Measurements from ENCODE around the gene TMPRSS11E. TPM values are rescaled to one million over a fixed set of nuclear protein-coding genes. Genes with fewer than 3 reads are reported as not detected.

Gene TMPRSS11E
- total RNA-seq, 6 donors from 2014 or later, result not detected

DNA sequence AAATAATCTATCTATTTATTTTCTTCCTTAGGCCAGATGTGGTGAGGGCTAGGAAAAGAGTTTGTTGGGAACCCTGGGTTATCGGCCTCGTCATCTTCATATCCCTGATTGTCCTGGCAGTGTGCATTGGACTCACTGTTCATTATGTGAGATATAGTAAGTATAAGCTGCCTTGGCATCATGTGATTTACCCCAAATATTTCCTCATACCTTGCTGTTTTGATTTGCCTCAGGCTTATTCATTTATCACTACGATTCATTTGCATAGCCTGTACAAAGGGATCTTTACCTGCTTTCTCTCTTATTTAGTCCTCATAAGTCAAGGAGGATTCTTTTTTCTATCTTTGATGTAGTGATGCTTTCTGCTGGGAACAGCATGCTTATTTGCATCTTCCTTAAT is 14.5 kb downstream of the TMPRSS11E start:
- no peak for DNase-seq
- Histone ChIP-seq H3K4me3 (no peak overlapping the region), H3K9me3 (no peaks in the 10 kb centered on the region), H3K4me1 (no peaks in the 10 kb centered on the region), H3K36me3 (no peaks in the 10 kb centered on the region), H3K27ac (no peak overlapping the region), H3K27me3 (no peaks in the 10 kb centered on the region)
- ATAC-seq (ENCODE audit: low FRiP score in 2 of 2), result no peak
- TF ChIP-seq EP300 (IDR thresholded peaks at IDR 0.05), result no peak
- no peak for TF ChIP-seq POLR2A (IDR thresholded peaks at IDR 0.05)
- TF ChIP-seq CTCF (IDR thresholded peaks at IDR 0.05), result no peak
- TF ChIP-seq POLR2AphosphoS5 (IDR thresholded peaks at IDR 0.05), result no peak
- WGBS, 2 donors, result 88 to 92% methylated on average over 3 of the region's 3 CpGs

- no peak overlapping the region for H3K27ac ChIP-seq
- TF ChIP-seq POLR2AphosphoS5 (IDR thresholded peaks at IDR 0.05), result no peak
- no peak for TF ChIP-seq EP300 (IDR thresholded peaks at IDR 0.05)
- TF ChIP-seq CTCF (IDR thresholded peaks at IDR 0.05), result no peak
- TF ChIP-seq POLR2A (IDR thresholded peaks at IDR 0.05), result no peak
- WGBS, 2 donors, result 86 to 96% methylated on average over 2 of the region's 2 CpGs
Observed at GRCh38 chr4:68462691-68463090, 15.4 kb downstream of the TMPRSS11E start.

GRCh38 chr4:68463796-68464195 is 16.5 kb downstream of the TMPRSS11E start:
- no peaks in the 10 kb centered on the region for H3K9me3 ChIP-seq
- 49 to 67% methylated on average over 2 of the region's 2 CpGs for WGBS, 2 donors
- DNase-seq (no peak), ATAC-seq (ENCODE audit: low FRiP score in 2 of 2) (no peak)
- no peaks in the 10 kb centered on the region for H3K36me3 ChIP-seq
- no peak overlapping the region for H3K4me3 ChIP-seq
- no peak overlapping the region for H3K27ac ChIP-seq
- H3K27me3 ChIP-seq, result no peaks in the 10 kb centered on the region
- H3K4me1 ChIP-seq, result no peaks in the 10 kb centered on the region
- no peak for TF ChIP-seq POLR2A (IDR thresholded peaks at IDR 0.05)
- TF ChIP-seq POLR2AphosphoS5 (IDR thresholded peaks at IDR 0.05), result no peak
- no peak for TF ChIP-seq CTCF (IDR thresholded peaks at IDR 0.05)
- no peak for TF ChIP-seq EP300 (IDR thresholded peaks at IDR 0.05)

More at GRCh38 chr4:68462691-68463090, 15.4 kb downstream of the TMPRSS11E start:
- Histone ChIP-seq H3K4me3 (no peak overlapping the region), H3K4me1 (no peaks in the 10 kb centered on the region), H3K36me3 (no peaks in the 10 kb centered on the region), H3K9me3 (no peaks in the 10 kb centered on the region), H3K27me3 (no peaks in the 10 kb centered on the region)
- no peak for DNase-seq
- ATAC-seq (ENCODE audit: low FRiP score in 2 of 2), result no peak

GRCh38 chr4:68465058-68465457 is 17.8 kb downstream of the TMPRSS11E start:
- Histone ChIP-seq H3K36me3 (no peaks in the 10 kb centered on the region), H3K9me3 (no peaks in the 10 kb centered on the region), H3K27ac (no peak overlapping the region), H3K27me3 (no peaks in the 10 kb centered on the region), H3K4me1 (no peaks in the 10 kb centered on the region), H3K4me3 (no peak overlapping the region)
- WGBS, 2 donors, result 81 to 93% methylated on average over 1 of the region's 1 CpG
- DNase-seq (no peak), ATAC-seq (ENCODE audit: low FRiP score in 2 of 2) (no peak)
- TF ChIP-seq CTCF (IDR thresholded peaks at IDR 0.05), result no peak
- TF ChIP-seq POLR2A (IDR thresholded peaks at IDR 0.05), result no peak
- TF ChIP-seq EP300 (IDR thresholded peaks at IDR 0.05), result no peak
- no peak for TF ChIP-seq POLR2AphosphoS5 (IDR thresholded peaks at IDR 0.05)

DNA sequence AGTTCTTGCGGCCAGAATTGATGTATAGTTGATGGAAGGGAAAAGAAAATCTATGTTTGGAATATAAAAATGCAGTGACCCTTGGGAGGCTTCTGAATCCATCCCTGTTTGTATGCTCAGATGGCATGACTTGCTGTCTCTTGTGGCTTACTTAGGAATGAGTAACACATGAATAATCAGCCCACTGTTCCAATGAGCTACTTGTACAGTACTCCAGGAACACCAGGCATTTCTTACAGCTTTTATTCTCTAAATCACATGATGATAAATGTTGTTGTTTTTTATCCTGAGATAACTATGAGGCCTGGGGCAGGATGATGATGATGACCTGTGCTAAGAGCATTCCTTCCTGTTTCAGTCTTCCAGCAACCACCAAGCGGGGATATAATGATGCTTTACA is 18.9 kb downstream of the TMPRSS11E start:
- Histone ChIP-seq H3K4me1 (no peaks in the 10 kb centered on the region), H3K27me3 (no peaks in the 10 kb centered on the region), H3K36me3 (no peaks in the 10 kb centered on the region), H3K4me3 (no peak overlapping the region), H3K27ac (no peak overlapping the region), H3K9me3 (no peaks in the 10 kb centered on the region)
- WGBS, 2 donors, result 88 to 91% methylated on average over 2 of the region's 2 CpGs
- no peak for TF ChIP-seq EP300 (IDR thresholded peaks at IDR 0.05)
- TF ChIP-seq POLR2AphosphoS5 (IDR thresholded peaks at IDR 0.05), result no peak
- TF ChIP-seq POLR2A (IDR thresholded peaks at IDR 0.05), result no peak
- no peak for TF ChIP-seq CTCF (IDR thresholded peaks at IDR 0.05)
- no peak for ATAC-seq (ENCODE audit: low FRiP score in 2 of 2)
- no peak for DNase-seq

Data from upper lobe of left lung (tissue), 6 donors.